Cardiac septum (tissue), 1 donor: ENCODE measurements around the gene CNN2. TPM values are rescaled to one million over a fixed set of nuclear protein-coding genes. Genes with fewer than 3 reads are reported as not detected.

Source experiments
- DNase-seq: peaks from one replicate; pipeline ENCODE4 v3.0.0-alpha.2; 2020; ENCODE audit warnings: low spot score
- intact Hi-C: fragments of 100-400 bp; cut with DNase I; formaldehyde crosslinking; loops from one replicate; pipeline ENCODE4 v1.14.0; 2022
- total RNA-seq: library from RNA; stranded (reverse); fragmentation: NEBNext Ultra II Directional; extraction: Animal tissue kit (Norgen Biotek cat#: 25700); gene quantifications from one replicate; pipeline ENCODE4 v1.2.1, GENCODE V29; 2021
- donor health status: DM: no; HTN: no; CAD: no.

The CNN2 gene
- total RNA-seq, 1 donor from 2014 or later = 44.8 TPM

DNA sequence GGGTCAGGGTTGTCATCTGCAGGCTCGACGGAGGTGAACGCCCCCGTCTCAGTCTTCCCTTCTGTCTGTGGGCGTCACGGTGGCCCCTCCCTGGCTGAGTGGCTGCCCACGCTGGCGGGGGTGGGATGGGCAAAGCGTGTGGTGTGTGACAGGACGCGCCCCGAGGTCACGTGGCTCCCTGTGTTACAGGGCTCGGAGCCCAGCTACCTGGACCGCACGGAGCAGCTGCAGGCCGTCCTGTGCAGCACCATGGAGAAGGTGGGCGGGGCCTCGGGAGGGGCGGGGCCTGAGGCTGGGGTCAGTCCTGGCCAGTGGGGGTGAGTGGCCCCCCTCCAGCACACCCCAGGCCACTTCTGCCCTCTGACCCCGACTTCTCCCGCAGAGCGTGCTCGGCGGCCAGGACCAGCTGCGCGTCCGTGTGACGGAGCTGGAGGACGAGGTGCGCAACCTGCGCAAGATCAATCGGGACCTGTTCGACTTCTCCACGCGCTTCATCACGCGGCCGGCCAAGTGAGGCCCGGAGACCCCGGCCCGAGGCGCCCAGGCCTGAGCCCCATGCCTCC lies 32.5 kb upstream of the CNN2 start:
- DNase-seq = no peak
- intact Hi-C loops = no loop called here

DNA sequence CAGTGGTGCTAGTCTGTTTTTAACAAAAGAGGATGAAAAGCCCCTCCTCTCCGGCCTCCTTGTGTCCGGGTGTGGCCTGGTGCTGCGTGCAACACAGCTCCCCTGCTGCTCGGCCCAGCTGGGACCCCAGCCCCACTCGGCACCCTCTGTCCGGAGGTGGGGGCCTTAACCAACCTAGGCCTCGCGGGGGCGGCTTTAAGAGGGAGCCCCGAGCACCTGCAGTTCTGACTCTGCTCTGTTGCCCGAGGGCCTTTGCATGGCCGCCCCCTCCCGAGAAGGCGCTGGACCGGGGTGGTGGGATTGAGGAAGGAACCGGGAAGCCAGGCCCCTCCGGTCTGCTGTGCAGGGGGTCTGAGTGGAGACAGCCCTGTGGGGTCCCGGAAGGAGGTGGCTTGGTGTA lies 31.9 kb upstream of the CNN2 start:
- DNase-seq = no peak
- intact Hi-C loops = no loop called here

DNA sequence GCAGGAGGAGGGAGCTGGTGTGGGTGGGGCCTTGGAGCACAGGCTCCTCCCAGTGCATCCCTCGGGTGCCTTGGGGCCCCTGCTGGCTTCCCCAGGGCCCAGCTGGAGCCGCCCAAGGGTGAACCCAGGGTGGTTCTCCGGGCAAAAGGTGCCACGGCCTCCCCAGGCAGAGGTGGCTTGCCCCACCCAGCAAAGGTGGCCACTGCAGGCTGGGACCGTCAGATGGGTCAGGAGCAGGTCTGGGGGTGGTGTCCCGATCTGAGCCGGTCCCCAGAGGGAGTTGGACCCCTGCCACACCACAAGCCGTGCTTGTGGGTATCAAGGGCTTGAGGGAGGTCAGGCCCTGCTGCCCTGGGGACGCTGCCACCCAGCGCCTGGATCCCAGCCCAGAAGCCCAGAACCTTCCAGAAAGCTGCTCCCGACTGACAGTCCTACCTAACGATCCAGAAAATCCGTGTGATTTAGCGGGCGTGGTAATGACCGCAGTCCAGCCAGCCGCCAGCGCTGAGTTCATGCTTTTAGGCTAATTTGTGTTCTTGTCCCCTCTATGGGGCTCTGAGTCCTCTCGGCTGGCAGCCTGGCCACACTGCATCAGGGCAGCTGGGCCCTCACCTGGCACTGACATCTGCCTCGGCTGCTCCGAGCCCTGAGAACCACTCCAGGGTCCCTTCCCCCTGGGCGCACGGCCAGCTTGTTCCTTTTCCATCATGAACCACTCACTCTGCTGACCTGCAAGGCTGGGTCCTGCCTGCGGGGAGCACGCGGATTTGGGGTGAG lies 31.2 kb upstream of the CNN2 start:
- DNase-seq = no peak
- intact Hi-C loops = no loop called here

DNA sequence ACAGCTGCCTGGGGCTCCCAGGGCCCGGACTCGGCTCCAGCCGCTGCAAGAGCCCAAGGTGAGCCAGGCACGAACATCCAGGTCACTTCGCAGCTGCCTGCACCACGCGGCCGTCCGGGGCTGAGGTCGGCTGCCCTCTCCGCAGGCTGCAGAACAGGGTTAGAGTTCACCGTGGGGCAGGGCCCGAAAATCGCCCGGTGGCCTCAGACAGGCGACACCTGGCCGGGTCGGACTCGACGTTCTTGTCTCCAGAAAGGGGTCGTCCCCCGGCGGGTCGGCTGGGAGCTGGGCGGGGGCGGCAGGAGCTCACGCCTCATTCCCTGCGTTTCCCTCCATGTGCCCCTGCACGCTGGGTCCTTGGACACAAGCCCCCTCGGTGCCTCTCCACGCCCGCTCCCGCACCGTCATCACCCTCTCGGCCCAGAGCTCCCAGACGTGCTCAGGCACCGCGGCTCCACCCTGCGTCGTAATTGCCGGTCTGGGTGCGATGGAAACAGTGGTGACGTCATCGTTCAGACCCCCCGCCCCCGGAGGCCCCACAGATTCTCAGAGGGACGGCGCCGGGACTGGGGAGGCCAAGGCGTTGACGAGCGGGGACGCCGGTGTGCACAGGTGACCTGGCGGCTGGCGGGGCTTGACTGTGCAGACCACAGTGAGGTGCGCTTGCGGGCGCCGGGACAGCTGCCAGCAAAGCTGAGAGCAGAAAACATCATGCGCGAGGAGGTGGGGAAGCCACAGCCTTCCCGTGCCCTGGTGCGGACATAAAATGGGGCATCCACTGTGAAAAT lies 30.2 kb upstream of the CNN2 start:
- intact Hi-C loops = no loop called here
- DNase-seq = no peak

DNA sequence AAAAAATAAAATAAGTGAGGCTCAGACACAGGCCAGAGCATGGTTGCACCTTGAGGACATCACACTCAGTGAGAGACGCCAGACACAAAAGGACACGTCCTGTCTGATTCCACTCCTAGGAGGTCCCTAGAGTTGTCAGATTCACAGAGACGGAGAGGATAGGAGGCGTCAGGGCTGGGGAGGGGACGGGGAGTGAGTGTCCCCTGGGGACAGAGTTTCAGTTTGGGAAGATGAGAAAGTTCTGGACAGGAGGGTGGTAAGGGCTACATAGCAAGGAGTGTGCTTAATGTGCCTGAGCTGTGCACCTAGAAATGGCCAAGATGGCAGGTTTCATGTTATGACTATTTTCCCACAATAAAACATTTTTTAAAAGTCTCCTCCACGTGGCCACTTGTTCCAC lies 28.3 kb upstream of the CNN2 start:
- intact Hi-C loops = no loop called here
- no peak for DNase-seq

DNA sequence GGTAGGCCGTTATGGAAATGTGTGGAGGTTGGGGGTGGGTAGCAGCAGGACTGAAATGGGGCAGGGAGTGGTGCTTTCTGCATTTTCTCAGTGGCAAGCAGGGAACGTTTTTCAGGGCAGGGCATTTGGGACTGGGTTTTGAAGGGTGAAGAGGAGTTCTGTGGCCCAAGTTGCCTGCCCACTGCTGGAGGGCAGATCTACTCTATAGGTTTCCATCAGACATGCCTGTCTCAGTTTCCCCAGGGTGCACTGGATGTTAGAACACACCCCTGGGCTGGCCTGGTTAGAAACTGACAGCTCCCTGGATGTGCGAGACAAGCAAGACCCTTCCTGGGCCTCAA lies 27.1 kb upstream of the CNN2 start:
- intact Hi-C loops = no loop called here
- DNase-seq = no peak

DNA sequence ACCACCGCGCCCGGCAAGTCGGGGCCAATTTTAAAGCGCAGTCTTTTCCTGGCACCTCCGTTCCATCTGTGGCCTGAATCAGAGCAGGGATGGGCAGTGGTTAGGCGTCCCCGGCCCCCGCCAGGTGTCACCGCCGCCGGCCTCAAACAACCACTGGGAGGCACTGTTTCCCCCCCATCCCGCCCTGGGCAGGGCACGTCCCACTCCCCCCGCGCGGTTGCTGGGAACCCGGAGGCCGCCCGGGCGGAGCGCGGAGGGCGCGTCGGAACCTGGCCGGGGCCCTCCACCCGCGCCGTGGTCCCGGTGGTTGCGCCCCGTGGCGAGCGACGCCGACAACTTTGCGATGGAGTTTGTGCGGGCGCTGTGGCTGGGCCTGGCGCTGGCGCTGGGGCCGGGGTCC lies 26.3 kb upstream of the CNN2 start, which contains the start of gene GRIN3B:
TSS of gene GRIN3B (plus strand) at position 325 of the 400 bp plus-strand sequence. CDS start at position 344, 19 bp downstream.
- peak; percentile 84 for DNase-seq
- intact Hi-C loops = no loop called here

DNA sequence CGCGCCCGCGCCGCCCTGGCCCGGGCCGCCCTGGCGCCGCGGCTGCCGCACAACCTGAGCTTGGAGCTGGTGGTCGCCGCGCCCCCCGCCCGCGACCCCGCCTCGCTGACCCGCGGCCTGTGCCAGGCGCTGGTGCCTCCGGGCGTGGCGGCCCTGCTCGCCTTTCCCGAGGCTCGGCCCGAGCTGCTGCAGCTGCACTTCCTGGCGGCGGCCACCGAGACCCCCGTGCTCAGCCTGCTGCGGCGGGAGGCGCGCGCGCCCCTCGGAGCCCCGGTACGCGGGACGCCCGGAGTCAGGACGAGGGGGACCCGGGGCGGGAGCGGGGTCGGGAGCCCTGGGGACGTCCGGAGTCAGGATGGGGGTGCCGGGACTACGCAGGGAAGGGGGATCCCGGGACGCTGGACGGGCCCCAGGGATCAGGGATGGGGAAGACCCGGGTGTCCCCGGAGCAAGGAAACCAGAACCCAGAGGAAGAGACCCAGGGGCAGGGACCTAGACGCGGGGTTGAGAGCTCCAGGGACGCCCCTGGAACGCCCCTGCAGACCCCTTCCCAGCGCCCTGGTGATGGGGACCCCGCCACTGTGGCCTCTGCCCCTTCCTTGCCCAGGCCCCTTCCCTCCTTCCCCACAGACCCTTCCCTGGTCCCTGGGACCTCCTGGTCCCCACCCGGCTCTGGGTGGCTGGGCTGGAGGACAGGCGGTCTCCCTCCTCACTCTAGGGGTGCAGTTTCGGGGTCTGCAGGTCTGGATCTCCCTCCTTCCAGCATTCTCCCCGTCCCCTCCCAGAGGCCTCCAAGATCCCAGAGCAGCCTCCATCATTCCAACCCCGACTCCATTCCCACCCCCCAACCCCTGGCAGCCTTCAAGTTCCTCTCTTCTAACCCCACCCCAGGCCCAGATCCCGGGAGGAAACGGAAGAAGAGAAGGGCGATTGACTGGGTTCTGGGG lies 25.5 kb upstream of the CNN2 start:
- intact Hi-C loops = no loop called here
- DNase-seq = no peak

DNA sequence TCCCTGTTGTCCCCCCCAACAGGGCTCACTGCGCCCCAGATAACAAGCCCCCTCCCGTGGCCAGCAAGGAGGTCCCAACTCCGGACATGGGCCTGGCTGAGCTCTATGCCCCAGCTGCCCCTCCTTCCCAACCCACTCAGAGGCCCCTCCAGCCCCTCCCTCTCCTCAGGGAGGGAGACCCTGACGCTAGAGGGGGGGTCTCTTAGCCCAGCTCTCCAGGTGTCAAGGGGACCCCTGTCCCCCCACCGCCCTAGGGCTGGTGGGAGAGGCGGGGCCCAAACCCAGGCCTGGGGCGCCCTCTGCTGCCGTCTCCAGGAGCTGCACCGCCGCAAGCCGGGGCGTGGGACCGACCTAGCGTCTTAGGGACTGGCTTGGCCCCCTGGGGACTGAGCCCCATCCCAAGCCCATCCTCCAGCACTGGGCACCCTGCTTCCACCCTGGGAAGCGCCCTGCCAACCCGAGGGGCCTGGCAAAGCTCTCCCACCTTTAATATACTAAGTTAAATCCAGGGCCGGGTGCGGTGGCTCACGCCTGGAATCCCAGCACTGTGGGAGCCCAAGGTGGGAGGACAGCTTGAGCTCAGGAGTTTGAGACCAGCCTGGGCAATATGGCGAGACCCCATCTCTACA lies 24.8 kb upstream of the CNN2 start:
- intact Hi-C loops = no loop called here
- peak; percentile 88 for DNase-seq

DNA sequence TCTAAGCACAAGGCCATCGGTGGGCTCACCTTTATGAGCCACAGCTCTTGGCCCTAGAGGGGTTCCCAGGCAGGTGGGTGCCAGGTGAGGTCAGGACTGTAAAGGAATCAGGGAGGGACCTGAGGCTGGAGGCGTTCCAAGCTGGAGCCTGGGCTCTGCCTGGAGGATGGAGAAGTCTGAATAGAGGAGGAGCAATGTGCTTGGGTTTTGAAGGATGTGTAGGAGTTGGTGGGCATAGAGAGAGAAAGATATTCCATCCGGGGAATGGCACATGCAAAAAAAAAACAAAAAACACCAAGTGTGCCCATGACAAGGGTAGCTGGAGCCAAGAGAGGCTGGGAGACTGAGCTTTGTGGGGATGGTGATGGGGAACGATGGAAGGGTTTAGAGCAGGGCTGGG lies 23.8 kb upstream of the CNN2 start:
- DNase-seq = no peak
- intact Hi-C loops = no loop called here

DNA sequence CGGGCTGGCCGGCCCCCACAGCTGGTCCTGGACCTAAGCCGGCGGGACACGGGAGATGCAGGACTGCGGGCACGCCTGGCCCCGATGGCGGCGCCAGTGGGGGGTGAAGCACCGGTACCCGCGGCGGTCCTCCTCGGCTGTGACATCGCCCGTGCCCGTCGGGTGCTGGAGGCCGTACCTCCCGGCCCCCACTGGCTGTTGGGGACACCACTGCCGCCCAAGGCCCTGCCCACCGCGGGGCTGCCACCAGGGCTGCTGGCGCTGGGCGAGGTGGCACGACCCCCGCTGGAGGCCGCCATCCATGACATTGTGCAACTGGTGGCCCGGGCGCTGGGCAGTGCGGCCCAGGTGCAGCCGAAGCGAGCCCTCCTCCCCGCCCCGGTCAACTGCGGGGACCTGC lies 23.1 kb upstream of the CNN2 start:
- intact Hi-C loops = no loop called here
- DNase-seq = no peak

DNA sequence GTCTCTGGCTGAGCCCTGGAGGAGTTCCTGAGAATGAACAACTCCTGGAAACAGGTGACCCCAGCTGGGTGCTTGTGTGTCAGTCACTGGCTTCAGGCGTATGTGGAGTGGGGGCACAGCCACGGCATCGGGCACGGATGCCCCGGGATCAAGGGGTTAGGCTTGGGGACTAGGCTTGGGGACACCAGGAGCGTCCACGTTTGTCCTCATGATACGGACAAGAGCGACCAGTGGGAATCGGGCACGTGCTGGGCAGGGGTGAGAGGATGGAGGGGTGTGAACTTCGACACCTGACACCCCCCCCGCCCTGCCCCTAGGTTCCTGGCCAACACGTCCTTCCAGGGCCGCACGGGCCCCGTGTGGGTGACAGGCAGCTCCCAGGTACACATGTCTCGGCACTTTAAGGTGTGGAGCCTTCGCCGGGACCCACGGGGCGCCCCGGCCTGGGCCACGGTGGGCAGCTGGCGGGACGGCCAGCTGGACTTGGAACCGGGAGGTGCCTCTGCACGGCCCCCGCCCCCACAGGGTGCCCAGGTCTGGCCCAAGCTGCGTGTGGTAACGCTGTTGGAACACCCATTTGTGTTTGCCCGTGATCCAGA lies 22.1 kb upstream of the CNN2 start:
- no peak for DNase-seq
- intact Hi-C loops = no loop called here

DNA sequence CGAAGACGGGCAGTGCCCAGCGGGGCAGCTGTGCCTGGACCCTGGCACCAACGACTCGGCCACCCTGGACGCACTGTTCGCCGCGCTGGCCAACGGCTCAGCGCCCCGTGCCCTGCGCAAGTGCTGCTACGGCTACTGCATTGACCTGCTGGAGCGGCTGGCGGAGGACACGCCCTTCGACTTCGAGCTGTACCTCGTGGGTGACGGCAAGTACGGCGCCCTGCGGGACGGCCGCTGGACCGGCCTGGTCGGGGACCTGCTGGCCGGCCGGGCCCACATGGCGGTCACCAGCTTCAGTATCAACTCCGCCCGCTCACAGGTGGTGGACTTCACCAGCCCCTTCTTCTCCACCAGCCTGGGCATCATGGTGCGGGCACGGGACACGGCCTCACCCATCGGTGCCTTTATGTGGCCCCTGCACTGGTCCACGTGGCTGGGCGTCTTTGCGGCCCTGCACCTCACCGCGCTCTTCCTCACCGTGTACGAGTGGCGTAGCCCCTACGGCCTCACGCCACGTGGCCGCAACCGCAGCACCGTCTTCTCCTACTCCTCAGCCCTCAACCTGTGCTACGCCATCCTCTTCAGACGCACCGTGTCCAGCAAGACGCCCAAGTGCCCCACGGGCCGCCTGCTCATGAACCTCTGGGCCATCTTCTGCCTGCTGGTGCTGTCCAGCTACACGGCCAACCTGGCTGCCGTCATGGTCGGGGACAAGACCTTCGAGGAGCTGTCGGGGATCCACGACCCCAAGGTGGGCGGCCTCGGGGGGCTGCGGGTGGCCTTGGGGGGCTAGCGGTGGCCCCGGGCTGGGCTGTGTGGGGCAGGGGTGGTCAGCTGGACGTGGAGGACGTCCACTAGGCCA lies 21.4 kb upstream of the CNN2 start:
- DNase-seq = no peak
- intact Hi-C loops = no loop called here

DNA sequence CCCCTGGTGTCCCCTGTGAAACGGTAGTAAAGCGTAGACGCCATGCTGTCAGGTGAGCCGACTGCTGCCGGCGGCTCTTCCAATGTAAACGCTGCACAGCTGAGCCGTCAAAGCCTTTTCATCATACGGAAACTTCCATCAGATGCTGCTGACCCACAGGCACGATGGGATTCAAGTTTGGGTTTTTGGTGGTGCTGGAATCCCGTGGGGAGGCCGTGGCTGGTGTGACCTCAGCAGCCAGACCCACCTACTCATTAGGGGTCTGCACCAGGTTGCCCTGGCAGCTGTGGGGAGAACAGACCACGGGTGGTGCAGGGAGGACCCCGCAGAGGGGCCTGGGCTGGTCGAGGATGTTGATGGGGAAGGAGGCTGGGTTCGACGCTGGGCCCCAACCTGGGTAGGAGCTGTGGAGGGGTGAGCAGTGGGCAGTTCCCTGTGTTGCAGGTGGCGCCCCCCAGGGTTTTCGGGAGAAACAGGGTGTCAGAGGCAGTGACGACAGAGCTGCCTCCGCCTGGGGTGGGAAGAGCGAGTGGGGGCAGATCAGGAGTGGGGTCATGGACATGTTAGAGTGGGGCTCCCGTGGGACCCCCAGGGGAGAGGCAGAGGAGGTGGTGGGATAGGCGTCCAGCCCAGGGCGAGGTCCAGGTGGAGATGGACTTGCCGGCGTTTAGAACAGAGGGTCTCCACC lies 19.6 kb upstream of the CNN2 start:
- intact Hi-C loops = no loop called here
- no peak for DNase-seq

DNA sequence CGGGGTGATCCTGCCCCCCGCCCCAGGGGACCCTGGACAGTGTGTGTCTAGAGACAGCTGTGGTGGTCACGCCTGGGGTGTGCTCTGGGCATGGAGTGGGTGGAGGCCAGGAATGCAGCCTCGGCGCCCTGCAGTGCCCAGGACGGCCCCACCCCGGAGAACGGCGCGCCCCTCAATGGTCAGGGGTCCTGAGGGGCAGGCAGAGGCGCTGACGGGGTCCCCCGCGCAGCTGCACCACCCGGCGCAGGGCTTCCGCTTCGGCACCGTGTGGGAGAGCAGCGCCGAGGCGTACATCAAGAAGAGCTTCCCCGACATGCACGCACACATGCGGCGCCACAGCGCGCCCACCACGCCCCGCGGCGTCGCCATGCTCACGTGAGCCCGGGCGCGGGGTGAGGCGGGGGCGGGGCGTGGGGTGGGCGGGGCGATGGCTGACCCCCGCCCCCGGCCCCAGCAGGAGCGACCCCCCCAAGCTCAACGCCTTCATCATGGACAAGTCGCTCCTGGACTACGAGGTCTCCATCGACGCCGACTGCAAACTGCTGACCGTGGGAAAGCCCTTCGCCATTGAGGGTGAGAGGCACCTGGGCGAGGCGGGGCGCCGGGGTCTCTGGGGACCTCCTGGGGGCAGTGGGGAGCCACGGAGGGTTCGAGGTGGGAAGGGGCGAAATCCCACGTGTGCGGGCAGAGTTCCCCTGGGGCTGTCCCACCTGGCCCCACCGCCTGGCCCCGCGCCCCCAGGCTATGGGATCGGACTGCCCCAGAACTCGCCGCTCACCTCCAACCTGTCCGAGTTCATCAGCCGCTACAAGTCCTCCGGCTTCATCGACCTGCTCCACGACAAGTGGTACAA lies 18.8 kb upstream of the CNN2 start:
- DNase-seq = no peak
- intact Hi-C loops = no loop called here

DNA sequence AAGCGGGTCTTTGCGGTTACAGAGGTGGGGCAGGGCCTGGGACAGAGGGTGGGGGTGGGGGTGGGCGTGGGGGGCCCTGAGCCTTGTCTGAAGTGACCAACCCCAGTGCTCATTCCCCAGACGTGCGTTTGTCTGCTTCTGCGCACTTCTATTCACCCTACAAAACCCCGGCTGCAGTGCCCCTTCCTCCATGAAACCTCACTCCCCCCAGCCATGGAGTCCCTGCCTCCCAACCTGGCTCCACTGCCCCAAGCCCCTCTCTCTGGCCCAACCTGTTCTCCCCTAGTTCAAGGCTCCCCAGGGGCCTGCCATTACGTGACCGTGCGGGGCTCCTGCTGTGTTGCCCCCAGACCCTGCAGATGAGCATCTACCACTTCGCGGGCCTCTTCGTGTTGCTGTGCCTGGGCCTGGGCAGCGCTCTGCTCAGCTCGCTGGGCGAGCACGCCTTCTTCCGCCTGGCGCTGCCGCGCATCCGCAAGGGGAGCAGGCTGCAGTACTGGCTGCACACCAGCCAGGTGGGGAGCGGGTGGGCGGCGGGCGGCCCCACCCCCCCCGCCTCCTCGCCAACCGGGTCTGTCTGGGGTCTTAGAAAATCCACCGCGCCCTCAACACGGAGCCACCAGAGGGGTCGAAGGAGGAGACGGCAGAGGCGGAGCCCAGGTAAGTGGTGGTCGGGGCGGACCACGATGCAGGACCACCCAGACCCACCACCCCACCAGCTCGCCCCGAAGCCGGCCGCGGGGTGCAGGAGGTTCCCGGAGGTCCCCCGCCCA lies 18.0 kb upstream of the CNN2 start:
- DNase-seq = no peak
- intact Hi-C loops = no loop called here
